ENCODE results near the gene UBE2E2.

Gene UBE2E2

DNA sequence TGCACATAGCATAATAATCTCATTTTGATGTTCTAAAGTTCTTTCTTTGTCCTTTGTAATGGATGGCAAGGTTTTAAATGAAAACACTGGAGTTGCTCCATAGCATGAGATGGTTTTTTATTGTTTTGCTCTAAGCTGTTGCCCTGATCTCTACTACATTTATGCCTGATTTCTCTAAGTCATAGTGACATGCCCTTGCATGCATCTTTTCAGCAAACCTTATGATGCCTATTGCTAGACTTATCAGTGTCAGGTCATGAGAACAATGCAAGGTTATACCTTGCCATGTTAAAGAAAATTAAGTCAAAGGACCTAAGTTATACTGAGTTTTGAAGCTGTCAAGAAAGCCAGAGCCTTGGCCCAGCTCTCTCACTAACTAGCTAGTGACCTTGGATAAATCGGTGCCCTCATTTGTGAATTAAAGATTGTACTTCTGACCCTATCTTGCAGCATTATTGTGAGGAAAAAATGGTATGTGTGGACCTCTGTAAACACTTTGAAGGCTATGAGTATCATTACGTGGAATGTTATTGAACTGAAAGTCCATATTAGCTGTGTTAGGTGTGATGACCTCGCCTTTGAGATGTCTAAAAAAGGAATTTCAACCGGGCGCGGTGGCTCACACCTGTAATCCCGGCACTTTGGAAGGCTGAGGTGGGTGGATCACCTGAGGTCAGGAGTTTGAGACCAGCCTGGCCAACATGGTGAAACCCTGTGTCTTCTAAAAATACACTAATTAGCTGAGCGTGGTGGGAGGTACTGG is 346.2 kb downstream of the UBE2E2 start:
- Mint-ChIP-seq H3K36me3 (no peaks in the 10 kb centered on the region), H3K4me3 (no peak overlapping the region), H3K27ac (no peak overlapping the region), H3K27me3 (no peaks in the 10 kb centered on the region), H3K4me1 (ENCODE audit: low read depth) (no peaks in the 10 kb centered on the region), H3K9me3 (ENCODE audit: low read depth) (no peaks in the 10 kb centered on the region)

DNA sequence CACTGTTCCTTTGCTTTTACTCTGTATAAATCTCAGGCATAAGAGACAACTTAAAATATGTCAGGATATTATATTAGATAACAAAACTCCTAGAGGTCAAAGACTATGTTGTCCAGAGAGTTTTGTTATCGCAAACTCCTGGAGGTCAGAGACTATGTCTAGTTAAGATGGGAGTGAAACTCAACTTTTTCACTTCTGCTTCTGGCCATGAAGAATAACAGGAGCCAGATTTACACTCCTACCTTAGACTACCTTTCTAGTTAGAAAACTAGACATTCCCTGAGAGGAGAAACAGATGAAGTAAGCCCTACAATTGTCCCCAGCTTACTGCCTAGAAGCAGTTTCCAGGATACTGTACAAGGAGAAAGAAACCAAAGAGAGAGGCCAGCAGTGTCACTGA is 347.3 kb downstream of the UBE2E2 start:
- no peaks in the 10 kb centered on the region for H3K9me3 Mint-ChIP-seq (ENCODE audit: low read depth)
- no peak overlapping the region for H3K4me3 Mint-ChIP-seq
- H3K36me3 Mint-ChIP-seq: no peaks in the 10 kb centered on the region
- no peak overlapping the region for H3K27ac Mint-ChIP-seq
- H3K4me1 Mint-ChIP-seq (ENCODE audit: low read depth): no peaks in the 10 kb centered on the region
- no peaks in the 10 kb centered on the region for H3K27me3 Mint-ChIP-seq

DNA sequence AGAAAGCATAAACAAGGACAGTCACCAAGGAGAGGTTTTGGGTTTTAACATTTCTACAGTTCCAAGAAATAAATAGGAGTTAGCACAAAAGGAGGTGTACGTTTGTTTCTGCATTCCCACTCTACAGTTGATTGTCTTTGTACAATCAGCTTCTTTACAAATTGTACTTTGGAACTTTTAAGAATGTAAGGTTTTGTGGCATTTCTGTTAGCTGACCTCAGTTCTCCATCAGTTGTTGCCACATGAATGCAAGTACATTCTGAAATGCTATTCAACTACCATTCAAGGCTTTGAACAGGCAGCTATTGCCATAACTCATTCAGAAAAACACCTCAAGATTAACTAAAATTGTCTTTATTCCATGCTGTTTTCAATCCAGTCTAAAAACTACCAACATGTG is 349.4 kb downstream of the UBE2E2 start:
- Mint-ChIP-seq H3K9me3 (ENCODE audit: low read depth) (no peaks in the 10 kb centered on the region), H3K27ac (no peak overlapping the region), H3K4me3 (no peak overlapping the region), H3K27me3 (no peaks in the 10 kb centered on the region), H3K36me3 (peaks cover 4% of the 10 kb centered on the region), H3K4me1 (ENCODE audit: low read depth) (no peaks in the 10 kb centered on the region)

DNA sequence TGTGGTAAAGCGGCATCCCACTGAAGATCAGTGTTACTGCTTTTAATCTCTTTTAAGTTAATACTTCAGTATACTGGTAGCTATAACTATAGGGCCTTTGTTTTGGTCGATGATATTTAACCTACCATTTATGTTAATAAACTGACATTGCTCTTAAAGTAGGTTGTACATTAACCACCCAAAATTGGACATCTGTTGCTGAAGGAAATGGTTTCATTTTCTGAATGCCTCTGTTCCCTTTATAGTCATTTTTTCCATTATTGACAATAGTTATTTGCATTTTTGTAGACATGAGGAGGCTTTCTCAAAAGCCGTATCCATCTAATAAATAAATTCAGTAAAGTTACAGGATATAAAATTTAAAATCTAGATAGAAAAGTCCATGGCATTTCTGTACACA is 350.2 kb downstream of the UBE2E2 start:
- Mint-ChIP-seq H3K4me3 (no peak overlapping the region), H3K36me3 (peaks cover 4% of the 10 kb centered on the region), H3K27me3 (no peaks in the 10 kb centered on the region), H3K27ac (no peak overlapping the region), H3K4me1 (ENCODE audit: low read depth) (no peaks in the 10 kb centered on the region), H3K9me3 (ENCODE audit: low read depth) (no peaks in the 10 kb centered on the region)

- H3K9me3 Mint-ChIP-seq (ENCODE audit: low read depth): no peaks in the 10 kb centered on the region
- no peak overlapping the region for H3K27ac Mint-ChIP-seq
- H3K4me3 Mint-ChIP-seq: no peak overlapping the region
- no peaks in the 10 kb centered on the region for H3K4me1 Mint-ChIP-seq (ENCODE audit: low read depth)
- peaks cover 9% of the 10 kb centered on the region for H3K36me3 Mint-ChIP-seq
- H3K27me3 Mint-ChIP-seq: no peaks in the 10 kb centered on the region
Observed at GRCh38 chr3:23565041-23565775, 362.1 kb downstream of the UBE2E2 start.

DNA sequence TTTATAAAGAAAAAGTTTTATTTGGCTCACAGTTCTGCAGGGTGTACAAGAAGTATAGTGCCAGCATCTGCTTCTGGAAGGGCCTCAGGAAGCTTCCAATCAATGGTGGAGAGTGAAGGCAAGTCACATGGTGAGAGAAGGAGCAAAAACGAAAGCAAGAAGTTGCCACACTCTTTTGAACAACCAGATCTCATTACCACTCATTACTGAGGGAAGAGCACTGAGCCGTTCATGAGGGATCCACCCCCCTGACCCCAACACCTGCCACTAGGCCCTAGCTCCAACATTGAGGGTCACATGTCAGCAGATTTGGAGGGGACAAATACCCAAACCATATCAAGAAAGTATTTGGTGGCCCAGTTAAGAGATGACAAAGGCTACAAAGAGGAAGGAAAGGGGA is 363.4 kb downstream of the UBE2E2 start:
- no peaks in the 10 kb centered on the region for H3K27me3 Mint-ChIP-seq
- H3K4me1 Mint-ChIP-seq (ENCODE audit: low read depth): no peaks in the 10 kb centered on the region
- H3K9me3 Mint-ChIP-seq (ENCODE audit: low read depth): no peaks in the 10 kb centered on the region
- no peak overlapping the region for H3K27ac Mint-ChIP-seq
- H3K36me3 Mint-ChIP-seq: peaks cover 9% of the 10 kb centered on the region
- H3K4me3 Mint-ChIP-seq: no peak overlapping the region

GRCh38 chr3:23567917-23568316 is 364.8 kb downstream of the UBE2E2 start:
- H3K4me3 Mint-ChIP-seq: no peak overlapping the region
- peaks cover 9% of the 10 kb centered on the region for H3K36me3 Mint-ChIP-seq
- no peaks in the 10 kb centered on the region for H3K9me3 Mint-ChIP-seq (ENCODE audit: low read depth)
- no peaks in the 10 kb centered on the region for H3K27me3 Mint-ChIP-seq
- H3K4me1 Mint-ChIP-seq (ENCODE audit: low read depth): no peaks in the 10 kb centered on the region
- no peak overlapping the region for H3K27ac Mint-ChIP-seq

GRCh38 chr3:23573827-23574226 is 370.7 kb downstream of the UBE2E2 start:
- Mint-ChIP-seq H3K36me3 (peaks cover 6% of the 10 kb centered on the region), H3K27ac (no peak overlapping the region)

DNA sequence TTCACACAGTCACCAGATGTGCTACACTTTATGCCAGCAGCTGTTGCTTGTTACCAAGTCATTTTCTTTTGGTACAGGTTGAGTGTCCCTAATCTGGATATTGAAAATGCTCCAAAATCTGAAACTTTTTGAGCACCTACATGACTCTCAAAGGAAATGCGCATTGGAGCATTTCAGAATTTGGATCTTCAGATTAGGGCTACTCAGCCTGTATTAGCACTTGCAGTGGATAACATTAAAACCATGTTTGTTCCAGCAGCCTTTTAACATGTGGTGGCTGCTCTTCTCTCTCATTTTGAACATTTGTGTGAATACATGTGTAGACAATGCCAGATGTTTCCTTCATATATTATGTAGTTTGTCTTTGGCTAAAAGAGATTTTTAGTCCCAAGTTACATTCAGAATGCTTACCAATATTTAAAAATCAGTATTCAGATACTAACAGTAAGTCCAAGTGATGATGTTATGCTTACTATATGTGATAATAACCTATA is 371.7 kb downstream of the UBE2E2 start:
- H3K4me1 Mint-ChIP-seq (ENCODE audit: low read depth): no peaks in the 10 kb centered on the region
- no peak overlapping the region for H3K4me3 Mint-ChIP-seq
- peaks cover 6% of the 10 kb centered on the region for H3K36me3 Mint-ChIP-seq
- H3K27me3 Mint-ChIP-seq: no peaks in the 10 kb centered on the region
- no peak overlapping the region for H3K27ac Mint-ChIP-seq
- H3K9me3 Mint-ChIP-seq (ENCODE audit: low read depth): peaks cover 3% of the 10 kb centered on the region

More at GRCh38 chr3:23573827-23574226, 370.7 kb downstream of the UBE2E2 start:
- peaks cover 3% of the 10 kb centered on the region for H3K9me3 Mint-ChIP-seq (ENCODE audit: low read depth)
- no peak overlapping the region for H3K4me3 Mint-ChIP-seq
- no peaks in the 10 kb centered on the region for H3K4me1 Mint-ChIP-seq (ENCODE audit: low read depth)
- no peaks in the 10 kb centered on the region for H3K27me3 Mint-ChIP-seq

- Mint-ChIP-seq H3K27ac (no peak overlapping the region), H3K9me3 (ENCODE audit: low read depth) (peaks cover 3% of the 10 kb centered on the region), H3K36me3 (peaks cover 6% of the 10 kb centered on the region), H3K4me1 (ENCODE audit: low read depth) (no peaks in the 10 kb centered on the region), H3K4me3 (no peak overlapping the region), H3K27me3 (no peaks in the 10 kb centered on the region)
Observed at GRCh38 chr3:23575697-23576096, 372.6 kb downstream of the UBE2E2 start.

DNA sequence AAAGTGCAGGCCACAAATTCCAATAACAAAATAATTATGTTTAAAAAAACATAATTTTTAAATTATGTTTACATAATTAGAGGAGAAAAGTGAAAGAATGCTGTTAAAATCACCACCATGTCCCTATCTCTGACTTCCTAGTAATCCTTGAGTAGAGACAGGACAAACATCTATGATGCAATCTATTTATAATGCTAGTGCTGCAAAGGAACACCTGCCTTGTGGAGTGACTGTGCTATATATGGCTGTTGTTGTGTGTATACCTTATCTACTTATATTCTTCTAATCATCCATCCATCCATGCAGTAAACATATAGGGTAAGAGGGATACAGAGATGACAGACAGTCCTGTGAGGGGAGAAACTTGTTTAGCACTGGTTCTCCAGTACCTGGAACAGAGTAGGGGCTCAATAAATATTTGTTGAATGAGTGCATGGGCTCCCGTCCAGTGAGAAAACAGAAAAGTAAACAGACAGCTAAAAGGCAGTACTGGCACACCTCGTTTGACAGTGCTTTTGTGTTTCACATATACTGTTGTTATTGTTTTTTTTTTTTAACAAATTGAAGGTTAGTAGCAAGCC is 373.3 kb downstream of the UBE2E2 start:
- H3K27me3 Mint-ChIP-seq: no peaks in the 10 kb centered on the region
- no peak overlapping the region for H3K4me3 Mint-ChIP-seq
- peaks cover 7% of the 10 kb centered on the region for H3K36me3 Mint-ChIP-seq
- no peak overlapping the region for H3K27ac Mint-ChIP-seq
- no peaks in the 10 kb centered on the region for H3K4me1 Mint-ChIP-seq (ENCODE audit: low read depth)
- peaks cover 3% of the 10 kb centered on the region for H3K9me3 Mint-ChIP-seq (ENCODE audit: low read depth)

- Mint-ChIP-seq H3K27me3 (no peaks in the 10 kb centered on the region), H3K9me3 (ENCODE audit: low read depth) (peaks cover 7% of the 10 kb centered on the region), H3K27ac (no peak overlapping the region), H3K4me1 (ENCODE audit: low read depth) (no peaks in the 10 kb centered on the region), H3K36me3 (peaks cover 8% of the 10 kb centered on the region), H3K4me3 (no peak overlapping the region)
Observed at GRCh38 chr3:23580096-23580713, 377.1 kb downstream of the UBE2E2 start.

- H3K36me3 Mint-ChIP-seq: peaks cover 6% of the 10 kb centered on the region
- peaks cover 3% of the 10 kb centered on the region for H3K9me3 Mint-ChIP-seq (ENCODE audit: low read depth)
- no peak overlapping the region for H3K4me3 Mint-ChIP-seq
- no peak overlapping the region for H3K27ac Mint-ChIP-seq
- H3K4me1 Mint-ChIP-seq (ENCODE audit: low read depth): no peaks in the 10 kb centered on the region
- no peaks in the 10 kb centered on the region for H3K27me3 Mint-ChIP-seq
Observed at GRCh38 chr3:23583980-23584740, 381.0 kb downstream of the UBE2E2 start.

- Mint-ChIP-seq H3K4me3 (no peak overlapping the region), H3K9me3 (ENCODE audit: low read depth) (peaks cover 3% of the 10 kb centered on the region), H3K27ac (no peak overlapping the region)
Observed at GRCh38 chr3:23587513-23587912, 384.4 kb downstream of the UBE2E2 start.

More at GRCh38 chr3:23587513-23587912, 384.4 kb downstream of the UBE2E2 start:
- H3K4me1 Mint-ChIP-seq (ENCODE audit: low read depth): no peaks in the 10 kb centered on the region
- H3K27me3 Mint-ChIP-seq: no peaks in the 10 kb centered on the region
- H3K36me3 Mint-ChIP-seq: peaks cover 10% of the 10 kb centered on the region
